ENCODE measurements around the gene FAM20B. TPM values are rescaled to one million over a fixed set of nuclear protein-coding genes. Genes with fewer than 3 reads are reported as not detected.
"Not testable (repeated sequence)": the region's sequence is repeated elsewhere in the genome, so short reads cannot be mapped to it uniquely, and the experiment has no call there.

Gene FAM20B, protein sequence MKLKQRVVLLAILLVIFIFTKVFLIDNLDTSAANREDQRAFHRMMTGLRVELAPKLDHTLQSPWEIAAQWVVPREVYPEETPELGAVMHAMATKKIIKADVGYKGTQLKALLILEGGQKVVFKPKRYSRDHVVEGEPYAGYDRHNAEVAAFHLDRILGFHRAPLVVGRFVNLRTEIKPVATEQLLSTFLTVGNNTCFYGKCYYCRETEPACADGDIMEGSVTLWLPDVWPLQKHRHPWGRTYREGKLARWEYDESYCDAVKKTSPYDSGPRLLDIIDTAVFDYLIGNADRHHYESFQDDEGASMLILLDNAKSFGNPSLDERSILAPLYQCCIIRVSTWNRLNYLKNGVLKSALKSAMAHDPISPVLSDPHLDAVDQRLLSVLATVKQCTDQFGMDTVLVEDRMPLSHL
- total RNA-seq: 33.7 to 38.2 TPM (median 37.3 TPM) in 3 replicates
- long read RNA-seq, full-length matches to known transcripts: 5 of 7 reads
- long read RNA-seq, partial matches to known transcripts: 0 of 7 reads
- long read RNA-seq, other reads (novel, unspliced or antisense): 2 of 7 reads

DNA sequence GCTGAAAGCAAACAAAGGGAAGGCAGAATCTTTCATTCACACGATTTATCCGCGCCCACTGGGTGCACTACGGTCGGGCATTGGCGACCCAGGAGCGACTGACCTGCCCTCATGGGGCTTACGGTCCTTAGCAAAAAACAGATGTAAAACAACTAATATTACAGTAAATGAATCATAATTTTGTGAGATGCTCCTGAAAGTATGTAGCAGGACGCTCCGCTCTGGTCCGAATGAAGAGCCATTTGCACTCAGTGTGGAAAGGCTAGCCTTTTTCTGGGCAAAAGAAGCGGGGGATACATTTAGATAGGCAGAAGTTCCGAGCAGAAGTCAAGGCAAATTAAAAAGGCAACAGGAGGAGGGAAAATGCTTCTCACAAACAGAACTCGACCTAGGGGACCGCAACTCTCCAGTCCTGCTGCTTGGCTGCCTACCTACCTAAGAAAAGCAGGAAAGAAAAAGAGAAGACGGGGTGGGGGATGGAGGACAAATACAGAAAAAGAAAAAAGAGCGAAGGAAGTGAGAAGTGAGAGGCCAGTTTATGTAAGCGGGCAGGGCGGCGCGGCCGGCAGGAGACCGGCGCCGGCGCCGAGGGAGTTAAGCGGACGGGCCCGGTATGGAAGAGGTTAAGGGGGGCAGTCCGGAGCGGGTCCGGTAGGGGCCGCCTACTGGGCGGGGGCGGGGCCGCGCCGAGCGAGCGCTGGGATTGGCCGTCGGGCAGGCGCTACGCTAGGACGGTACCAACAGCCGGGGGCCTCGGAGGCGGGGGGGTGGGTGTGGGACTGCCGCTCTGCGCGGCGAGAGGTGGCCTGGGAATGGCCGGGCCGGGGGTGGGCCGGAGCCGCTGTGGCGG lies at the start of gene FAM20B:
Gene FAM20B, plus strand, starts transcription at position 770 of the 850 bp plus-strand sequence. CDS start 17,954 bp downstream, outside the sequence.
- no peaks in the 10 kb centered on the region for H3K36me3 Mint-ChIP-seq (ENCODE audit: low read depth)
- no peaks in the 10 kb centered on the region for H3K9me3 Mint-ChIP-seq (ENCODE audit: low read depth)
- DNase-seq (ENCODE audit: low spot score): peak; percentile 97
- H3K4me1 Mint-ChIP-seq (ENCODE audit: low read depth): peaks cover 21% of the 10 kb centered on the region
- TF ChIP-seq, protein P1, sequence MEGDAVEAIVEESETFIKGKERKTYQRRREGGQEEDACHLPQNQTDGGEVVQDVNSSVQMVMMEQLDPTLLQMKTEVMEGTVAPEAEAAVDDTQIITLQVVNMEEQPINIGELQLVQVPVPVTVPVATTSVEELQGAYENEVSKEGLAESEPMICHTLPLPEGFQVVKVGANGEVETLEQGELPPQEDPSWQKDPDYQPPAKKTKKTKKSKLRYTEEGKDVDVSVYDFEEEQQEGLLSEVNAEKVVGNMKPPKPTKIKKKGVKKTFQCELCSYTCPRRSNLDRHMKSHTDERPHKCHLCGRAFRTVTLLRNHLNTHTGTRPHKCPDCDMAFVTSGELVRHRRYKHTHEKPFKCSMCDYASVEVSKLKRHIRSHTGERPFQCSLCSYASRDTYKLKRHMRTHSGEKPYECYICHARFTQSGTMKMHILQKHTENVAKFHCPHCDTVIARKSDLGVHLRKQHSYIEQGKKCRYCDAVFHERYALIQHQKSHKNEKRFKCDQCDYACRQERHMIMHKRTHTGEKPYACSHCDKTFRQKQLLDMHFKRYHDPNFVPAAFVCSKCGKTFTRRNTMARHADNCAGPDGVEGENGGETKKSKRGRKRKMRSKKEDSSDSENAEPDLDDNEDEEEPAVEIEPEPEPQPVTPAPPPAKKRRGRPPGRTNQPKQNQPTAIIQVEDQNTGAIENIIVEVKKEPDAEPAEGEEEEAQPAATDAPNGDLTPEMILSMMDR (IDR thresholded peaks at IDR 0.05): peak; percentile 16
- peak within 1 kb of the TSS; percentile 85 for H3K27ac Mint-ChIP-seq (ENCODE audit: unreplicated experiment)
- H3K27me3 Mint-ChIP-seq (ENCODE audit: low read depth): no peaks in the 10 kb centered on the region
- H3K4me3 Mint-ChIP-seq (ENCODE audit: unreplicated experiment): peak within 1 kb of the TSS; percentile 85

DNA sequence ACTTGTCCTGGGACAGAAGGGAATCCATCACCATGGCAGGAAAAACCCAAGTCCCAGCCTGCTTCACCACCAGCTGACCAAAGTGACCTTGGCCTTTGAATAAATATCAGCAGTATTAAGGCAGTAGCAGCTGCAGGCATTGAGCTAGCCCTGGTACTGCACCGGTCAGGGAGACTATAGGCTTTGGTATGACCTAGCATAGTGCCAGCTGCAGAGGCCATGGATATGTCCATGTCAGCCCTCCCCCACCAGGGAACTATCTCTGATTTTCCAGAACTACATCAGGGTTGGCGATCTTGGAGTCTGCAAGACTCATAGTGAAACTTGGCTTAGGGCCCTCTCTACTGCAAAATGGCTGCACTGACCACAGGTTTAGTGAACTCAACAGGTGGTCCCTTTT lies 49.2 kb upstream of the FAM20B start:
- no peak for DNase-seq (ENCODE audit: low spot score)
- no peak overlapping the region for H3K27ac Mint-ChIP-seq (ENCODE audit: unreplicated experiment)
- peaks cover 30% of the 10 kb centered on the region for H3K9me3 Mint-ChIP-seq (ENCODE audit: low read depth)
- no peaks in the 10 kb centered on the region for H3K27me3 Mint-ChIP-seq (ENCODE audit: low read depth)
- H3K4me1 Mint-ChIP-seq (ENCODE audit: low read depth): peaks cover 11% of the 10 kb centered on the region
- H3K36me3 Mint-ChIP-seq (ENCODE audit: low read depth): peaks cover 19% of the 10 kb centered on the region
- no peak overlapping the region for H3K4me3 Mint-ChIP-seq (ENCODE audit: unreplicated experiment)
- TF ChIP-seq, protein P1 (IDR thresholded peaks at IDR 0.05): no peak

DNA sequence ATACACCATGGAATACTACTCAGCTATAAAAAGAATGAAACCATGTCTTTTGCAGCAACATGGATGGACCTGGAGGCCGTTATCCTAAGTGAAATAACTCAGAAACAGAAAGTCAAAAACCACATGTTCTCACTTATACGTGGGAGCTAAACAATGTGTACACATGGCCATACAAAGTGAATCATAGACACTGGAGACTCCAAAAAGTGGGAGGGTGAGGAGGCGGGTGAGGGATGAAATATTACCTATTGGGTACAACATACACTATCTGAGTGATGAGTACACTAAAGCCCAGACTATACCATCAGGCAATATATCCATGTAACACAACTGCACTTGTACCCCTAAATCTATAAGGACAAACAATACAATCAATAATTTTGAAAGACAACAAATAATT lies 39.5 kb upstream of the FAM20B start:
- Mint-ChIP-seq H3K9me3 (ENCODE audit: low read depth) (peaks cover 9% of the 10 kb centered on the region), H3K36me3 (ENCODE audit: low read depth) (peaks cover under 1% of the 10 kb centered on the region), H3K27ac (ENCODE audit: unreplicated experiment) (no peak overlapping the region), H3K4me1 (ENCODE audit: low read depth) (no peaks in the 10 kb centered on the region), H3K4me3 (ENCODE audit: unreplicated experiment) (no peak overlapping the region), H3K27me3 (ENCODE audit: low read depth) (no peaks in the 10 kb centered on the region)
- TF ChIP-seq, protein P1 (IDR thresholded peaks at IDR 0.05): no peak
- DNase-seq (ENCODE audit: low spot score): no peak

DNA sequence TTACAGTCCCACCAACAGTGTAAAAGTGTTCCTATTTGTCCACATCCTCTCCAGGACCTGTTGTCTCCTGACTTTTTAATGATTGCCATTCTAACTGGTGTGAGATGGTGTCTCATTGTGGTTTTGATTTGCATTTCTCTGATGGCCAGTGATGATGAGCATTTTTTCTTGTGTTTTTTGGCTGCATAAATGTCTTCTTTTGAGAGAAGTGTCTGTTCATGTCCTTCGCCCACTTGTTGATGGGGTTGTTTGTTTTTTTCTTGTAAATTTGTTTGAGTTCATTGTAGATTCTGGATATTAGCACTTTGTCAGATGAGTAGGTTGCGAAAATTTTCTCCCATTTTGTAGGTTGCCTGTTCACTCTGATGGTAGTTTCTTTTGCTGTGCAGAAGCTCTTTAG lies 37.5 kb upstream of the FAM20B start:
- DNase-seq (ENCODE audit: low spot score); H3K27me3 Mint-ChIP-seq (ENCODE audit: low read depth); H3K4me1 Mint-ChIP-seq (ENCODE audit: low read depth); H3K4me3 Mint-ChIP-seq (ENCODE audit: unreplicated experiment); H3K9me3 Mint-ChIP-seq (ENCODE audit: low read depth); H3K27ac Mint-ChIP-seq (ENCODE audit: unreplicated experiment); H3K36me3 Mint-ChIP-seq (ENCODE audit: low read depth): not testable (repeated sequence)

DNA sequence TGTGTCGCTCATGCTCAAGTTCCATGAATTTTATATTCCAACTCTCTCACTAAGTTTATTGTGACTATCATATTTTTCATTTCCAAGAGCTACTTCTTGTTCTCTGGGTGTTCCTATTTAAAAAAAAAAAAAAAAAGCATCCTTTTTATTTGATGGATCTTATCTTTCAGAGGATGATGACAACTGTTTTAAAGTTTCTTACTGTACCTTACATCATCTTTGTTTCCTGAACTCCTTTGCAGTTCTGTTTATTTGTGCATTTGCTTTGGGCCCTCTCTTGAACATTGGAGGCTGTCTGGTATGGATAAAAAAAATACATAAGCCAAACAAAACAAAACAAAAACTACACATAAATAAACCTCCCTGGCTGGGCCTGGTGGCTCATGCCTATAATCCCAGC lies 32.1 kb upstream of the FAM20B start:
- Mint-ChIP-seq H3K27ac (ENCODE audit: unreplicated experiment) (no peak overlapping the region), H3K9me3 (ENCODE audit: low read depth) (peaks cover 23% of the 10 kb centered on the region), H3K4me1 (ENCODE audit: low read depth) (no peaks in the 10 kb centered on the region), H3K36me3 (ENCODE audit: low read depth) (peaks cover 7% of the 10 kb centered on the region), H3K27me3 (ENCODE audit: low read depth) (no peaks in the 10 kb centered on the region), H3K4me3 (ENCODE audit: unreplicated experiment) (no peak overlapping the region)
- TF ChIP-seq, protein P1 (IDR thresholded peaks at IDR 0.05): no peak
- DNase-seq (ENCODE audit: low spot score): no peak

Data from chondrocyte (in vitro differentiated cells).